Measurements from ENCODE around the gene MORC1.

The MORC1 gene

GRCh38 chr3:109117939-109118338, at the start of gene MORC1:
Gene MORC1 (minus strand): TSS chr3:109118134. CDS start chr3:109118059, 75 bp downstream.
- H3K36me3 ChIP-seq (ENCODE audit: control insufficient read depth, insufficient read depth, low read length) = no peaks in the 10 kb centered on the region
- no peaks in the 10 kb centered on the region; the same call in 1 of the 2 replicates for H3K27me3 ChIP-seq (replicated peaks; ENCODE audit: control insufficient read depth, insufficient read depth, low read length)
- TF ChIP-seq, protein P1, sequence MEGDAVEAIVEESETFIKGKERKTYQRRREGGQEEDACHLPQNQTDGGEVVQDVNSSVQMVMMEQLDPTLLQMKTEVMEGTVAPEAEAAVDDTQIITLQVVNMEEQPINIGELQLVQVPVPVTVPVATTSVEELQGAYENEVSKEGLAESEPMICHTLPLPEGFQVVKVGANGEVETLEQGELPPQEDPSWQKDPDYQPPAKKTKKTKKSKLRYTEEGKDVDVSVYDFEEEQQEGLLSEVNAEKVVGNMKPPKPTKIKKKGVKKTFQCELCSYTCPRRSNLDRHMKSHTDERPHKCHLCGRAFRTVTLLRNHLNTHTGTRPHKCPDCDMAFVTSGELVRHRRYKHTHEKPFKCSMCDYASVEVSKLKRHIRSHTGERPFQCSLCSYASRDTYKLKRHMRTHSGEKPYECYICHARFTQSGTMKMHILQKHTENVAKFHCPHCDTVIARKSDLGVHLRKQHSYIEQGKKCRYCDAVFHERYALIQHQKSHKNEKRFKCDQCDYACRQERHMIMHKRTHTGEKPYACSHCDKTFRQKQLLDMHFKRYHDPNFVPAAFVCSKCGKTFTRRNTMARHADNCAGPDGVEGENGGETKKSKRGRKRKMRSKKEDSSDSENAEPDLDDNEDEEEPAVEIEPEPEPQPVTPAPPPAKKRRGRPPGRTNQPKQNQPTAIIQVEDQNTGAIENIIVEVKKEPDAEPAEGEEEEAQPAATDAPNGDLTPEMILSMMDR (IDR thresholded peaks at IDR 0.05; ENCODE audit: insufficient read depth, low read length, poor library complexity, severe bottlenecking) = no peak
- no peak within 1 kb of the TSS for H3K4me3 ChIP-seq (replicated peaks; ENCODE audit: low read depth, low read length)
- DNase-seq (ENCODE audit: extremely low read depth, insufficient read length) = peak; percentile 2

- no peak for DNase-seq (ENCODE audit: extremely low read depth, insufficient read length)
- Histone ChIP-seq H3K27me3 (replicated peaks; ENCODE audit: control insufficient read depth, insufficient read depth, low read length) (no peaks in the 10 kb centered on the region), H3K4me3 (replicated peaks; ENCODE audit: low read depth, low read length) (no peak overlapping the region), H3K36me3 (ENCODE audit: control insufficient read depth, insufficient read depth, low read length) (no peaks in the 10 kb centered on the region)
- TF ChIP-seq, protein P1 (IDR thresholded peaks at IDR 0.05; ENCODE audit: insufficient read depth, low read length, poor library complexity, severe bottlenecking) = no peak
Measured at GRCh38 chr3:109165905-109166304, 48.0 kb upstream of the MORC1 start.

GRCh38 chr3:109161487-109162123, 43.7 kb upstream of the MORC1 start:
- Histone ChIP-seq H3K27me3 (replicated peaks; ENCODE audit: control insufficient read depth, insufficient read depth, low read length) (no peaks in the 10 kb centered on the region), H3K4me3 (replicated peaks; ENCODE audit: low read depth, low read length) (no peak overlapping the region), H3K36me3 (ENCODE audit: control insufficient read depth, insufficient read depth, low read length) (no peaks in the 10 kb centered on the region)
- TF ChIP-seq, protein P1 (IDR thresholded peaks at IDR 0.05; ENCODE audit: insufficient read depth, low read length, poor library complexity, severe bottlenecking) = no peak
- DNase-seq (ENCODE audit: extremely low read depth, insufficient read length) = no peak

GRCh38 chr3:109155828-109156227, 37.9 kb upstream of the MORC1 start:
- no peak overlapping the region for H3K4me3 ChIP-seq (replicated peaks; ENCODE audit: low read depth, low read length)
- DNase-seq (ENCODE audit: extremely low read depth, insufficient read length) = no peak
- H3K27me3 ChIP-seq (replicated peaks; ENCODE audit: control insufficient read depth, insufficient read depth, low read length) = no peaks in the 10 kb centered on the region
- TF ChIP-seq, protein P1 (IDR thresholded peaks at IDR 0.05; ENCODE audit: insufficient read depth, low read length, poor library complexity, severe bottlenecking) = no peak
- no peaks in the 10 kb centered on the region for H3K36me3 ChIP-seq (ENCODE audit: control insufficient read depth, insufficient read depth, low read length)

DNA sequence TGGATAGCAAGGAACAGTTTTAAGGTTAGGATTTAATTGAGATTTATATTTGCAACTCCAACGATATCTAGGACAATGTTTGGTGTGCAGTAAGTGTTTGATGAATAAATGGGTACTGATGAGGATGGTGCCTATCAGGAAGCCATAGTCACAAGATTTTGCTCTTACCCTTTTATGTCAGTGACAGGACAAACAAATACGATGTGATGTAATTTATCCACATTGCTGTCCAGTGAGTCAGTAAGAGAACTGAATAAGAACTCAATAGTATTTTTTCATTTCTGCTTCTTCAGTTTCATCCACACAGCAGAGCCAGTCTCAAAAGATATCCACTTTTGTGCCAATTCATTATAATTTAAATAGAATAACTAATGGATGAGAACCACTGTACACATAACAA, 37.0 kb upstream of the MORC1 start:
- Histone ChIP-seq H3K36me3 (ENCODE audit: control insufficient read depth, insufficient read depth, low read length) (no peaks in the 10 kb centered on the region), H3K27me3 (replicated peaks; ENCODE audit: control insufficient read depth, insufficient read depth, low read length) (no peaks in the 10 kb centered on the region), H3K4me3 (replicated peaks; ENCODE audit: low read depth, low read length) (no peak overlapping the region)
- no peak for DNase-seq (ENCODE audit: extremely low read depth, insufficient read length)
- TF ChIP-seq, protein P1 (IDR thresholded peaks at IDR 0.05; ENCODE audit: insufficient read depth, low read length, poor library complexity, severe bottlenecking) = no peak

DNA sequence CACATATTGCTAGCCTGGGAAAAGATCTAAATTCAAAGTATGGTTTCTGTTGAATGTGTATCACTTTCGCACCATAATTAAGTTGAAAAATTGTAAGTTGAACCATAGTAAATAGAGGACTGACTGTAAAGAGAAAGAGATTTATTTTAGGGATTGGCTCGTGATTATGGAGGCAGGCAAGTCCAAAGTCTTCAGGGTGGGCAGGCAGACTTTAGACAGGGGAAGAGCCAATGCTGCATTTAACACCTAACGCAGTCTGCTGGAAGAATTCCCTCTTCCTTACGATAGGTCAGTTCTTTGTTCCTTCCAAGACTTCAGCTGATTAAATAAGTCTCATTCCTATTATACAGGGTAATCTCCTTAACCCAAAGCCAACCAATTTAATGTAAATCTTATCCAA, 34.4 kb upstream of the MORC1 start:
- H3K27me3 ChIP-seq (replicated peaks; ENCODE audit: control insufficient read depth, insufficient read depth, low read length) = no peaks in the 10 kb centered on the region
- H3K36me3 ChIP-seq (ENCODE audit: control insufficient read depth, insufficient read depth, low read length) = no peaks in the 10 kb centered on the region
- no peak overlapping the region for H3K4me3 ChIP-seq (replicated peaks; ENCODE audit: low read depth, low read length)
- TF ChIP-seq, protein P1 (IDR thresholded peaks at IDR 0.05; ENCODE audit: insufficient read depth, low read length, poor library complexity, severe bottlenecking) = no peak
- no peak for DNase-seq (ENCODE audit: extremely low read depth, insufficient read length)

Data from GM06990 (cell line).